ENCODE data around the gene CASP8AP2.

Gene CASP8AP2

DNA sequence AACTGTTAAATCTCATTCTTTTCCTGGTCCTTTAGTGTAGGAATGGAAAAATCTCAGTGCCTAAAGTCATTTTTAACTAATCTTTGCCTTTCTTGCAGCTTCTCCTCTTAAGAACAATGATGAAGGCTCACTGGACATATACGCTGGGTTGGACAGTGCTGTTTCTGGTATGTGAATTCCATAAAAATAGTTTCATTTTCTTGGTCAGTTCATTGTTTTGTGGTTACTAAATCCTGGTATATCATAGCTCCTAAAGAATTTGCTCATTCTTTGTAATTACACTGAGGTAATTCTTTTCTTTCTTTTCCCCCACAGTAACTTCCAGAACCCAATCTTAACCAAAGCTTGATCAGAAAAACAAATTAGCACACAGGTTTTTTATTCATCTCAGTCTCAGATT, 23.4 kb downstream of the CASP8AP2 start:
- TF ChIP-seq, protein P1, sequence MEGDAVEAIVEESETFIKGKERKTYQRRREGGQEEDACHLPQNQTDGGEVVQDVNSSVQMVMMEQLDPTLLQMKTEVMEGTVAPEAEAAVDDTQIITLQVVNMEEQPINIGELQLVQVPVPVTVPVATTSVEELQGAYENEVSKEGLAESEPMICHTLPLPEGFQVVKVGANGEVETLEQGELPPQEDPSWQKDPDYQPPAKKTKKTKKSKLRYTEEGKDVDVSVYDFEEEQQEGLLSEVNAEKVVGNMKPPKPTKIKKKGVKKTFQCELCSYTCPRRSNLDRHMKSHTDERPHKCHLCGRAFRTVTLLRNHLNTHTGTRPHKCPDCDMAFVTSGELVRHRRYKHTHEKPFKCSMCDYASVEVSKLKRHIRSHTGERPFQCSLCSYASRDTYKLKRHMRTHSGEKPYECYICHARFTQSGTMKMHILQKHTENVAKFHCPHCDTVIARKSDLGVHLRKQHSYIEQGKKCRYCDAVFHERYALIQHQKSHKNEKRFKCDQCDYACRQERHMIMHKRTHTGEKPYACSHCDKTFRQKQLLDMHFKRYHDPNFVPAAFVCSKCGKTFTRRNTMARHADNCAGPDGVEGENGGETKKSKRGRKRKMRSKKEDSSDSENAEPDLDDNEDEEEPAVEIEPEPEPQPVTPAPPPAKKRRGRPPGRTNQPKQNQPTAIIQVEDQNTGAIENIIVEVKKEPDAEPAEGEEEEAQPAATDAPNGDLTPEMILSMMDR (IDR thresholded peaks at IDR 0.05; ENCODE audit: extremely low read depth, insufficient read depth, missing control alignments) = no peak
- in situ Hi-C loops (cut with MboI; ENCODE audit: low pct_unique_long_range_greater_than_20kb, low sequenced_read_pairs, unreplicated experiment) = no loop called here

DNA sequence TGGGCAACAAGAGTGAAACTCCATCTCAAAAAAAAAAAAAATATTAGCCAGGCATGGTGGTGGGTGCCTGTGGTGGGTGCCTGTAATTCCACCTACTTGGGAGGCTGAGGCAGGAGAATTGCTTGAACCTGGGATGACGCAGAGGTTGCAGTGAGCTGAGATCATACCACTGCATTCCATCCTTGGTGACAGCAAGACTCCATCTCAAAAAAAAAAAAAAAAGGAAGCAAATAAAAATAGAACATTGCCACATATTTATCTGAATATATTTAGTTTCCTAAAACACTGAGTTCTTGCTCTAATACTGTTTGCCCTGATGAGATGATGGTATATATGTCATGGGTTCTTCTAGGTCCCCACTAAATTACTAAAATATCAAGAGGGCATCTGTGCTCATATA, 28.4 kb downstream of the CASP8AP2 start:
- TF ChIP-seq, protein P1 (IDR thresholded peaks at IDR 0.05; ENCODE audit: extremely low read depth, insufficient read depth, missing control alignments) = no peak
- in situ Hi-C loops (cut with MboI; ENCODE audit: low pct_unique_long_range_greater_than_20kb, low sequenced_read_pairs, unreplicated experiment) = no loop called here
- no peak for DNase-seq (ENCODE audit: low spot score)

More for the DNA sequence above, 23.4 kb downstream of the CASP8AP2 start:
- no peak for DNase-seq (ENCODE audit: low spot score)

DNA sequence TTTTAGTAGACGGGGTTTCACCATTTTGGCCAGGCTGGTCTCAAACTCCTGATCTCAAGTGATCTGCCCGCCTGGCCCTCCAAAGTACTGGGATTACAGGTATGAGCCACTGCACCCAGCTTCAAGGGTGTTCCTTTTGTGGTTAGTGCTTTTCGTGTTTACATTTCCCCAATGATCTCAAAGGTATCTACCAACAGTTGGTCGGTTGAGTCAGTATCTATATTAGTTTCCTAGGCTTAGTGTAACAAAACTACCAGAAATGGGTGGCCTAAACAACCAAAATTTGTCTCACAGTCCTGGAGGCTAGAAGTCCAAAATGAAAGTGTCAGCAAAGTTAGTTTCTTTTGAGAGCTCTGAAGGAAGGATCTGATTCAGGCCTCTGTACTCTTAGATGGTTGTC, 30.1 kb downstream of the CASP8AP2 start:
- peak; percentile 37 for DNase-seq (ENCODE audit: low spot score)
- TF ChIP-seq, protein P1 (IDR thresholded peaks at IDR 0.05; ENCODE audit: extremely low read depth, insufficient read depth, missing control alignments) = no peak
- in situ Hi-C loops (cut with MboI; ENCODE audit: low pct_unique_long_range_greater_than_20kb, low sequenced_read_pairs, unreplicated experiment) = no loop called here

DNA sequence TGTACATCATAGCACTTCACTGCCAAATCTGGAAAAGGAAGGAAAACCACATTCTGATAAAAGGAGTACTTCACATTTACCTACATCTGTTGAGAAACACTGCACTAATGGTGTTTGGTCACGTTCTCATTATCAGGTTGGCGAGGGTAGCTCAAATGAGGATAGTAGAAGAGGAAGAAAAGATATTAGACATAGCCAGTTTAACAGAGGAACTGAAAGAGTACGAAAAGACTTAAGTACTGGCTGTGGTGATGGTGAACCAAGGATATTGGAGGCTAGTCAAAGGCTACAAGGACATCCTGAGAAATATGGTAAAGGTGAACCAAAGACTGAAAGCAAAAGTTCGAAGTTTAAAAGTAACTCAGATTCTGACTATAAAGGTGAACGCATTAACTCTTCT, 32.6 kb downstream of the CASP8AP2 start:
- in situ Hi-C loops (cut with MboI; ENCODE audit: low pct_unique_long_range_greater_than_20kb, low sequenced_read_pairs, unreplicated experiment) = no loop called here
- TF ChIP-seq, protein P1 (IDR thresholded peaks at IDR 0.05; ENCODE audit: extremely low read depth, insufficient read depth, missing control alignments) = no peak
- DNase-seq (ENCODE audit: low spot score) = no peak

- DNase-seq (ENCODE audit: low spot score) = no peak
- in situ Hi-C loops (cut with MboI; ENCODE audit: low pct_unique_long_range_greater_than_20kb, low sequenced_read_pairs, unreplicated experiment) = no loop called here
- TF ChIP-seq, protein P1 (IDR thresholded peaks at IDR 0.05; ENCODE audit: extremely low read depth, insufficient read depth, missing control alignments) = no peak
Measured at GRCh38 chr6:89862698-89863097, 33.0 kb downstream of the CASP8AP2 start.

GRCh38 chr6:89866024-89866678, 36.5 kb downstream of the CASP8AP2 start:
- TF ChIP-seq, protein P1 (IDR thresholded peaks at IDR 0.05; ENCODE audit: extremely low read depth, insufficient read depth, missing control alignments) = no peak
- in situ Hi-C loops (cut with MboI; ENCODE audit: low pct_unique_long_range_greater_than_20kb, low sequenced_read_pairs, unreplicated experiment) = no loop called here
- DNase-seq (ENCODE audit: low spot score) = no peak
